ENCODE data around the gene DENND1A.

The DENND1A gene

DNA sequence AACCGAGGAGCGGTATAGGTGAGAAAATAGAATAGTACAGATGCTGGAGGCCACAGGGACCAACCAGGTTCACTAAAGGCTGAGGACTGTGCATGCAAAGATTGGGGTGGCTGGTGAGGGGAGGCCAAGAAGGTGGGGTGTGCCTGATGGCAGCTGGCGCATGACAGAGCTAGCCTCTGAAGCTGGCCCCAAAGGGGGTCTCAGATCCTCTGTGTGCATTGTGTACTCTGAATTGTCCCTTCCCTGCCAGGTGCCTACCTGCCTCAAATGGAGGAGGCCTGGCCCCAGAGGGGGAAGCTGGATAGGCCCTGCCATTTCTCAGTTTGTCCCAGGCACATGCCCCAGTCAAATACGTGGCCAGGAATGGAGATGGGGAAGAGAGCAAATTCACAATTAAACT, 510.8 kb downstream of the DENND1A start:
- no peak for DNase-seq

GRCh38 chr9:123418506-123418905, 511.4 kb downstream of the DENND1A start:
- no peak for DNase-seq

DNA sequence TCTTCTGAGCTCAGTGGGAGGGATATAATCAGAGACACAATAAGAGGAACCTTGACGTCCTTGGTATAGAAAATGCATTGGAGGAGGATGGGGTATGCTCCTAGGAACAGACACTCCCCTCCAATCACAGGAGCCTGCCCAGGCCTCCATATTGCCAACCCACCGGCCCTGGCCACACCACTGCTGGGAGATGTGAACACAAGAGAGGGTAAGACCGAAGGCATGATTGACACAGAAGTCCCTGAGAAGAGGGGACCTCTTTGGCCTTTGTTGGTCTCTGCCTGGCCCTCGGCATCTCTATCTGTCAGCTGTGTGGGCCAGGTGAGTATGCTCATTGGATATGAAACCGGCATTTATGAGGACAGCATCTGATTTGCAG, 511.9 kb downstream of the DENND1A start:
- DNase-seq, result no peak

DNA sequence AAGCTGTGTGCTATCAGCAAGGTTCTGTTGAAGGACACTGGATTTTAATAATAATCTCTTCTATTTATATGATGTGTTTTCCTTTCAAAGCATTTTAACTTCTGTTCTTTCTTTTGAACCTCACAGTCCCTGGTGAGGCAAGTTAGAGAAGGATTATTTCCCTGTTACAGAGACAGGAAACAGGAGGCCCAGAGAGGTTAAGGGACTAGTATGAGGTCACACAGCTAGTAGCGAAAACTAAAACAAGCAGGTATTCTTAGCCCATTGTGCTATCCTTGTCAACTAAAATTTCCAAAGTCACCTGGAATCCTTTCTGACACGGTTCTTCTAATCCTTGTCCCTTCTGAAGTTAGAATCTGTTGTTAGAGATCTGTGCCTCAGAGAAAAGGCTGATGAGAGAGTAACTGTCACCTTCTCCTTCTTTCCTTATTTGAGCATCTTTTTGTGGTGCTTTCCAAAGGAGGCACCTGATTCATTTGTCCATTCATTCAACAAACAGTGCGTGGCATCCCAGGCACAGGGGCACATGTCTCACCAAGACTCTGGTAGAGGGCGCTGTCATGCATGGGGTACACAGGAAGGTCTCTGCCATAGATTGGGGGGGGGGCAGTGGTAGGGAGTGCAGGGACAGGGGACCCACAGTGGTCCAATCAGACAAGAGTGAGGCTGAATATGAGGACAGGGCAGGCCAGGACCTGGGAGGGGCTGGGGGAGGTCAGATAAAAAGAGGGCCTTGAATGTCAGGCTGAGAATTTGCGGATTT, 512.5 kb downstream of the DENND1A start:
- no peak for DNase-seq

GRCh38 chr9:123416176-123416575, 513.8 kb downstream of the DENND1A start:
- no peak for DNase-seq

- no peak for DNase-seq
Observed at GRCh38 chr9:123414936-123415930, 514.7 kb downstream of the DENND1A start.

DNA sequence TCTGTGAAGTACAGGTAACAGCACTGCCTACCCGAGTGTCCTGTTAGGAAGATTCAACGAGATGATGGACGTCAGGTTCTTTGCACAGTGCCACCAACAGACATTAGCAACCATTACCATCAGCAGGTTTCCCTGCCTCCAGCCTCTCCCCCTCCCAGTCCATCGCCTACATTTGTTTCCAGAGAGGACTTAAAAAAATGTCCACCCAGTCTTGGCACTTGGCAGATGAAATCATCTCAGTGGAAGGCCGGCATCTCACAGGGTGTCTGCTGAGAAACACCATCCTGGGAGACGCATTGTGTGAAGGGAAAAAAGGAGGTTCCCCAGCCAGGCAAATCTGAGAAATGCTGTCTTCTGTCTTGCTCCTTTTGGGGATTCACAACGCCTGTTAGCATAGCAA, 515.7 kb downstream of the DENND1A start:
- no peak for DNase-seq

DNA sequence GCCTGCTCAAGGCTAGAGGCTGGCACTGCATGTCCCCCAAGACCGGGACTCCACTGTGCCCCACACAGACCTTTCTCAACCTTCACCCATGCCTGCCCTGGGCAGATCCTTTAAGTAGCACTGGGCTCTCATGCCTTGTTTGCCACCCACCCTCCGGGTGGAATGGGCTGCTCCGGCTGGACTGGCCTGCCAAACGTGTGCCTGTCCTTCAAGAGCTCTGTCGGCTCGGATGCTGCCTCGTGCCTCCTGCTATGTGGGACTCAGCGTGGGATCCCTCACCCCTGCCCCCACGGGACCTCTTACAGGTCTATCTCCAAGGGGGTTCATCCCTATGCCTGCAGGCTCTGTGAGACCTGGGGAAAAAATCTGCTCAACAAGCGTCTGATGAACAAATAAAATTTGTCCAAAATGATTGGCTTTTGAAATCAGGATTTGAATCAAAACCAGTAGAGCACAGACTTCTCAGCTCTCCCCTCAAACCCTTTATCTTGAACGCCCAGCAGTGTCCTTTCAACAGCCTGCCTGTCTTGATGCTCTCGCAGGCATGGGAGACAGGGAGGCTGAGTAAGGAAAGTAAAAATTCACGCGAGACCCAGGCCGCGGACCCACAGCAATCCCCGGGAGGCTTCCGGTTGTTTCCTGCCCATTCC, 517.6 kb downstream of the DENND1A start:
- no peak for DNase-seq

- DNase-seq, result no peak
Observed at GRCh38 chr9:123411636-123412035, 518.3 kb downstream of the DENND1A start.

DNA sequence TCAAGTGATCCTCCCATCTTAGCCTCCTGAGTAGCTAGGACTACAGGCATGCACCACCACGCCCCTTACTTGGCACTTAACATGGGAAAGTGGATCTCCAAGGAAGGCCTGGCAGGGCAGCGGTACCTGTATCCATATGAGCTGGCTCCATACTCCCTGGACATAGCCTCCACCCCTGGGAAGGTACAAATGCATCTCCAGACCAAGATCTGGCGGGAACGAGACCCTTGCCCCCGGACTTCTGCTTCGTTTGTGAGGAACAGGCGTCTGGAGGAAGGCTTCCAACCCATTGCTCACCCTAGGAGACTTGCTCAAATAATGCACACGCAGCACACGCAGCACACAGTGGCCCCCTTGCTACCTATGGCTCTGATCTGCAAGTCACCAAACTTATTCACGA, 518.7 kb downstream of the DENND1A start:
- DNase-seq, result no peak

DNA sequence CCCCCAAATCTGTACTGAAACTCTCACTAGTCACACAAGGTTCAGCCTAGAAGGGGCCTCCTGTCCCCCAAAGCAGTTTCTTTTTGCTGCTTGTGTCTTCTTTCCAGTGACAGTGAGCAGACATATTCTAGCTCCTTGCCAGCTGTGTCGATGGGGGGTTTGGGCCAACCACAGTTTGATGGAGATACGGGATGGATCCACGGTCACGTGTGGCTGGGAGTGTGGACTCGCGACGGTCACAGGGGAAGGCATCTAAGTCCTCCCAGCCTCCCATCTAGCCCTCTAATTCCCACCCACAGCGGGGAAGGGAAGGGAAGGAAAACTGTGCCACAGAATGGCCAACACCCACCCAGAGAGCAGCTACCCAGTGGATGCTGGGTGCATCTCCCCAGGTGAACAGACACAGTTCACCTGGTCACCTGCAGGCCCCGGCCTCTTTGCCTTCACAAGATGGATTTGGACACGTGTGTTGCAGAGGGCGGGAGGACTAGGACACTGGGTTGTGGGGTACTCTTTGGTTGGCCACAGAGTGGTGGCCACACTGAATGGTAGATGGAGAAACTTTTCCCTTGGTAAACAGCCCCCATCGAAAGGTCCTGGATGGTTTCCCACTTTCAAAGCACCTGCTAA, 519.5 kb downstream of the DENND1A start:
- DNase-seq, result no peak

DNA sequence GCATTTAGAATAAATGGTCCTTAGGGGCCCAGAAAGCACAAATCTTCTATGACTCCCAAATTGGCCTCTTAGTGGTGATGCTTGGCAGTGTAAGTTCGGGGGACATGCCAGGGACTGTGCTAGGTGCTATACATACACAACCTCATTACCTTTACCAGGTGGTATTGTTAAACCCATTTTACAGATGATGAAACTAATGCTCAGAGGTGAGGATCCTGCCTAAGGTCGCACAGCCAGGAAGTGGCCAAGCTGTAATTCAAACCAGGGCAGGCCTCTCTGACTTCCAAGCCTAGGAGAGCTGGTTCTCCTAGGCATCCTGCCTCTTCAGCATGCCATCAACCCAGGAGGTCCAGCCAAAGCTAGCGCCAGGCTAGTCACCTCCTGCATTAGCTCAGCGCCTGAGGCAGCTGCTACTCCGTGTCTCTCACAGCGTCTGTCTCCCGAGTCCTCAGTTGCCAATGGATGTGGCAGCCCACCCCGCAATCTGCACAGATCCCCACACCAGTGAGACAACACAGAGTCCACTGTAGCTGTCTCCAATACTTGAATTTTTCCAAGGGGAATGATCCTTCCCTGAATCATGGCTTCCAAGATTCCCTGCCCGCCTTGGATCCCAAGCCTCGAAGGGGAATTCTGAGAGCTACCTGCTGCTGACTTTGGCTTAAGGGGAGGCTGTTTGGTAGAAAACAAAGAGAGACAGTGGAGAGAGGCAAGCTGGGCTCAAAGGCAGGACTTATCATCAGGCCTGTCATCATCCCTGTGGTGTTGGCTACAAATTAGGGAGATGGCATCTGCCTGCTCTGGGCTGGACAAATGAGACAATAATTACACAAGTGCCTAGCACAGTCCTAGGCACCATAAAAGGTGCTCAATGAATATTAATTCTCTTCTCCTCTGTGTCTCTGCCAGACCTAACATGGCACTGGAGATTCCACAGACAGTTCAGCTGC, 521.3 kb downstream of the DENND1A start:
- DNase-seq, result no peak

GRCh38 chr9:123407217-123407851, 522.6 kb downstream of the DENND1A start:
- DNase-seq, result no peak

DNA sequence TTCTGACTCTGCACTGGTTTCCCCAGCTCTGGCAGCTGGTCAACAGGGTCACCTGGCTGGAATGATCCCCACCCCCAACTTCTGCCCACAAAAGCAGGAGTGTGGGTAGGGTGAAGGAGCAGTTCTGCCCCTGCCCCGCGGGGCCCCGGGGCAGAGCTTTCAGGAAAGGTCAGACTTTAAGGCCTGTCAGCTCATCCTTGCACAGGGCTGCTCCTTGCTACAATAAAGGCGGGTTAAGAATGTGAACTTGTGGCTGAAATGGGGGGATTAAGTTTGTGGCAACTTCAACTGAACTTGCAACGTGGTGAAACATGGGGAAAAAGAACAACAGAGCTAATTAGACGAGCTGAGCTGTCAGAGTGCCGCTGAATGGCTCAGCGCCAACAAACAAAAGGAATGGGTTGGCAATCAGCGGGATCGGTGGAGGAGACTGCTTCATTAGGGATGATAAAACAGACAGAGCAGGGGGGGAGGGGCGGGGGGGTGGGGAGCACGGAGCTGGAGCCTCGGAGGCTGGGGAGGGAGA, 523.2 kb downstream of the DENND1A start:
- no peak for DNase-seq

DNA sequence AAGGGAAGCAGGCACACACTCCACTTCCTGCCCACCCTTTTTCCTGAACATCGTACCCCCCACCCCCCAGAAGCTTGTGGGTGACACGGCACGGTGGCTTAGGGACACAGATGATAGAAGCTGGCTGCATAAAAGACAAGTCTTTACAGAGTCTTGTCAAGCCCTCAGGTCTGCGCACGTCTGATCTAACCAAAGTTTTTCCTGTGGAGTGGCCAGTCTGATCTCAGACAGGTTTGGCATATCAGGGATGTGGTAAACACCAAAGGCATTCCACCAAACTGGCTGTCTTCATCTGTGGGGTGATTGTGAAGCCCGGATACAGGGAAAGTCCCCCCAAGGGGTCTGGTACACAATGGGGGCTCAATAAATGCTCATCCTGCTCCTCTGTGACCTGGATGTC, 523.9 kb downstream of the DENND1A start:
- DNase-seq, result no peak

- no peak for DNase-seq
Observed at GRCh38 chr9:123402981-123403509, 526.9 kb downstream of the DENND1A start.

DNA sequence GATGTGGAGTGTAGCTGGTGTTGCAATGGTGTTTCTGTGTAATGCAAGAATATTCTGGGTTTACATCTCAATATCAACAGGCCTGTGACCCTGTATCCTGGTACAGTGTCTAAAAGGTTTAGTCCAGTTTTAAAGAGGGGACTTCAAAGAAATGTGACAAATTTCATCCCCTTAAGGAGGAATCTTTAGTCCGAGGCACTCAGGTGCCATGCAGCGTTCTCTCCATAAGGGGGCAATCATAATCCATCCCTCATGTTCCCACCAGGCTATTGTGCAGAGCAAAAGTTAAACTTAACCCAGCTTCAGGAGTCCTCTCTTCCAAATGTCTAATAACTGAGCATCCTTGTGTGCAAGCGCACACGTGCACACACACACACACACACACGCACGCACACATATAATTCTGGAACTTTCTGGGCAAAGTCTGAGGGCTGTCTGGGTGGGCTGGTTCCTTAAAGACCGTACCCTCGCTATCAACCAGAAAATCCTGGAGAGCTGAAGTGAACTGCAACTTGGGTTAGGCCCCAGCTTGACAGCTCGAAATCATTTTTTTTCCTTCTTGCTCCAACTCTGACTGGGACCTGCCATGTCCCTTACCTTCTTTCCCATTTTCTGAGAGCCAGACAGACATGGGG, 527.9 kb downstream of the DENND1A start:
- DNase-seq, result no peak

GRCh38 chr9:123400926-123401503, 528.9 kb downstream of the DENND1A start:
- no peak for DNase-seq

GRCh38 chr9:123399803-123400378, 530.0 kb downstream of the DENND1A start:
- DNase-seq, result no peak

Data from CD4-positive, alpha-beta T cell treated with Interleukin-4 for 1 hour (primary cell).